CMK (cell line): ENCODE measurements around the gene GABRG3.

Experiments
- DNase-seq: peaks from one replicate; pipeline ENCODE4 v3.0.0-alpha.2; 2010; ENCODE audit warnings: low read depth

The GABRG3 gene

DNA sequence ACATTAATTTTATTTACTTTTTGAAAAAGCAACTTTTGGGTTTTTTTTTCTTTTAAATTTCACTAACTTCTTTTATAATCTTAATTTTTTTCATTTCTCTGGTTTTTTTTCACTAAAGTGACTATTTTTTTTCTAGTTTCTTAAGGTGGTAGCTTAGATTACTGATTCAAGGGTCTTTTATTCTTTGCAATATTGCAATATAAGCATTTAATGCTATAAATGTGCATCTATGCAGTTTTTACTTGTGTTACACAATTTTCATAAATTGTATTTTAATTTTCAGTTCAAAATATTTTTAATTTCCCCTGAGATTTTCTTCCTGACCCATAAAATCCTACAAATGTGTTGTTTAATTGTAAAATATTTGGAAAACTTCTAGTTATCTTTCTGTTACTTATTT lies 535.8 kb downstream of the GABRG3 start:
- DNase-seq: no peak

DNA sequence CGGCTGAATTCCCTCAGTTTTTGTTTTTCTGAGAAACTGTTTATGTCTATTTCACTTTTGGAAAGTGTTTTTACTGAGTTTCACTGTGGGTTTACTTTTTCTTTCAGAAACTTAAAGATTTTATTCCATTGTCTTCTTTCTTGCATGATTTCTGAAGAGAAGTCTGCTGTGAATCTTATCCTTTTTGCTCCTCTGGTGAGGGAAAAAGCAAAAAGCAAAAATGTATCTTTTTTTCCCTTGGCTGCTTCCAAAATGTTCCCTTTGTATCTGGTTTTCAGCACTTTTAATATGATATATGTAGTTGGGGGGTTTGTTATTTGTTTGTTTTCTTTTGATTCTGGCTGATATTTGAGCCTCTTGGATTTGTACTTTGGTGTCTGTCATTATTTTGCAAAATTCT lies 538.0 kb downstream of the GABRG3 start:
- no peak for DNase-seq

DNA sequence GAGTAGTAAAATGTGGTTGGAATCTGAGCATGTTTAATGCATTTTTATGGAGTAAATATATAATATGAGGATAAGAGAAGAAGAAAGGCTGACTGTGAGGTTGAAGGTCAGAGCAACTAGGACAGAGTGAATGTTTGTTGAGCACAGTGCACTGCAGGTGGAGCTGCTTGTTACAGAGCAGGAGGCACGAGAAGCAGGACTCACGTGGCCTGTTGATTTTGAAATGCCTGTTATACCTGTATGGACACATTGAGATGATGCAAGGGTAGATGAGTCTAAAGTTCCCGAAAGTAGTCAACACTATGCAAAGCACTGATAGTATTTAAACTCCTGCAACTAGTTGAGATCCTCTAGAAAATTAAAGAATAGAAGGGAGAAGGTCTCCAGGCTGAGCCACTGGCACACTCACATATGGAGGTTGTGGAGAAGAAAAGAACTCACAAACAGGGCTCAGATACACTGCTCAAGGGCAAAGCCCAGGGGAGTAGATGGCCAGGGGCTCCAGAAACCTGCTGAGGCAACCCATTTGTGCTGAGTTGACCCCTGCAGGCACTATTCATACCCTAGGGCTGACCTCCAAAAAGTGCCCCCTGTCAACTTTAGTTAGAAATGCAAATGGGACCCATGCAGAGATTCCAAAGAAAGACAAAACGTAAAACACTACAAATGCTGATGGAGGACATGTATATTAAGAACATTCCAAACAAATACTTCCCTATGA lies 541.5 kb downstream of the GABRG3 start:
- no peak for DNase-seq

DNA sequence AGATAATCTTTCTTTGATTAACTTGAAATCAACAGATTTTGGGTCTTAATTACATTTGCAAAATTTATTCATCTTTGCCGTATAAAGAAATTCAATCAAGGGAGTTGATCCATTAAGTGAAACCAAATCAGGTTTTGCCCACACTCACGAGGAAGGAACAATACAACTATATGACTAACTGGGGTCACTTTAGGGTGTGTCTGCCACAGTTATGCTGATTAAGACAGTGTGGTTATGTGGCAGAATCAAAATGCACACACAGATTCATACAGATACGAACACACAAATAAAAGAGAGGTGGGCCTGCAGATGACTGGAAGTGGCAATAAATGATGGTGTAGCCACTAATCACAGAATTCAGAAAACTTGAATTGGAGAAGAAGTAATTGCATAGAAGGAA lies 543.5 kb downstream of the GABRG3 start:
- DNase-seq: no peak

- DNase-seq: no peak
Measured at GRCh38 chr15:27527490-27528067, 556.6 kb downstream of the GABRG3 start.

GRCh38 chr15:27529399-27529798 lies 558.4 kb downstream of the GABRG3 start:
- DNase-seq: no peak

- no peak for DNase-seq
Measured at GRCh38 chr15:27530994-27531393, 560.0 kb downstream of the GABRG3 start.

GRCh38 chr15:27532358-27532757 lies 561.4 kb downstream of the GABRG3 start:
- no peak for DNase-seq

DNA sequence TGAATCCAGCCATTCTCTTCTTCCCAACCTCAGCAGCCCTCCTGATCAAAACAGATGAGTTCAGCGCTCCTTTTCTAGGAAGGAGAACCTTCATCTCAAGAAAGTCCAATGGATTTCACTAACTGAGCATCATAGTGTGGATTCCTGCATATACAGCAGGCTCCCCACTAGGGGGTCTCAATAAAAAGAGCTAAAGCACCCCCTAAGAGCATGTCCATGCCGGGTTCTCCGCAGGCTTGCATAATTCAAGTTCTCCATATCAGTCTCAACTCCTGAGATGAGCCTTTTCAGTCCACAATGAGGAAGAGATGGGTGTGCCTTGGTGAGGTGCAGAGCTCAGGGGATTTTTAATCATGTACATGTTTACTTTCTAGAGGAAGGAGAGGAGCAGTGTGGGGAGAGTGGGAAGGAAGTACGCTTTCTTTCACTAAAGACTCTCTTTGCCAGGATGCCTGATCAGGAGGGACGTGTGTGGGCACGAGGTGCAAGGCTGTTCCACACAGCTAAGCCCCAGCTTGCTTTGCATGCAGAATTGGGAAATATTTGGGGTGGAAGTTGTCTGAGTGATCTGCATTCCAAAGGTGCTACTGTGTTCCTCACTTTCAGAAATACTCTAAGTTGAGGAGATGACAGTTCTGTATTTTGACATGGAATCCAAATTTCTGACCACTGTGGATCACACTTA lies 564.6 kb downstream of the GABRG3 start:
- no peak for DNase-seq

DNA sequence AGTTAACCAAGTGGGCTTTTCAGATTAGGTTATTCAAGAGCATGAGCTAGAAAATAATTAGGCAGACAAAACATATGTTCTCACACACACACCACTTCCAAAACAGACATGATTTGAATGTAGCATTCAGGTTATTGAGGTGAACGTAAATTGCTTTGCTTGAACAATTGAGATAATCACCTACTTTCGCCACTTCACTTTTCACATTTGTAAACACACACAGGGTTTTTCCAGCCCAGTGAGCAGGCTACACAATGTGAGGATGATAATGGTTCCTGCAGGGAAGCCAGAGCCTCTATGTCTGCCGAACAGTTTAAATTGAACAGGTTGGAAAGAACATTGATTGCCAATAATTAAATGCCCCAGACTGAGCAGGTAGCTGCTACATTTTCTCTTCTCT lies 567.3 kb downstream of the GABRG3 start:
- no peak for DNase-seq

GRCh38 chr15:27541581-27541980 lies 570.6 kb downstream of the GABRG3 start:
- no peak for DNase-seq

GRCh38 chr15:27545494-27546255 lies 574.7 kb downstream of the GABRG3 start:
- no peak for DNase-seq

GRCh38 chr15:27549746-27550145 lies 578.8 kb downstream of the GABRG3 start:
- no peak for DNase-seq

- DNase-seq: no peak
Measured at GRCh38 chr15:27550635-27551034, 579.7 kb downstream of the GABRG3 start.

DNA sequence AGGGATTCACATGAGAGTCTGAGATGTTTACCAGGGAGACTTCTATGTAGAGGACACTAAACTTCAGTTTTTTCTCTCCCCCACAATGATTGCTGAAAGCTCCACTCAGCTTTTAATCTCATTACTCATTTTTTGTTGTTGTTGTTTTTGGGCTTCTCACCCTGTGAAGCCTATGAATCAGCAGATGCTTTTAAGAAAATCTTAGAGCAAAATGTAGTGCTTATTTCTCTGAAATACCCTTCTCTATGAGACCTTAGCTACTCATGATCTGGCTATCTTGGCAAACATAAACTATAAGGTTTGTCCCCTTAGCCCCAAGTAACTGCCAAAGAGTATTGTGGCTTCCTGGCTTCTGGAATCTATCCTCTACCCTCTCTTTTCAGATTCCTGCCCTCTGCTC lies 590.8 kb downstream of the GABRG3 start:
- no peak for DNase-seq

DNA sequence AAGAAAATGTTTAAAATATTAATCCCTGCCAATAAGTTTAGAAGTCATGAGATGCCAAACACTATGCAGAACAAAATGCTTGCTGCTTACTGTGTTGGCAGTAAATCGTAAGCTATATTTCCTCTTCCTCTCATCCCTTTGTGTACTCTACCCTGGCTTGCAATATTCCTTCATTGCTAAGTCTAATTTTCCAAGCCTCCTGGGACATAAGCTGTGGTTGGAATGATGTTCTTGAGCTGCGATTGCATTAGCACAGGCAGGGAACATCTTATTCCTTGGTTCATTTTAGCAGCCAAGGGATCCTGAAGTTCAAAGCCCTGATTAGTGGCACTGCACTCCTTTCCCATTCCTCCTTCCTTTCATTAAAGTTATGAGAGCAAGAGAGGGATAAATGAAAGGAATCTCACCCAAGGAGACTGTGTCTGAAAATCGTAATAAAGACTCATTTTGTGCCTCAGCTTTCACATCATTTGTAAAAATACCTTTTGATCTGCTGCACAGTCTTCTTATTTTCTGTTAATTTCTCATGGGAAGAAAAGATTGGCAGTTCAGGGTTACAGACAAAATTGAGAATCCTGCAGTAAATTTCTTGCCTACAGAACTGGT lies 592.9 kb downstream of the GABRG3 start:
- no peak for DNase-seq

DNA sequence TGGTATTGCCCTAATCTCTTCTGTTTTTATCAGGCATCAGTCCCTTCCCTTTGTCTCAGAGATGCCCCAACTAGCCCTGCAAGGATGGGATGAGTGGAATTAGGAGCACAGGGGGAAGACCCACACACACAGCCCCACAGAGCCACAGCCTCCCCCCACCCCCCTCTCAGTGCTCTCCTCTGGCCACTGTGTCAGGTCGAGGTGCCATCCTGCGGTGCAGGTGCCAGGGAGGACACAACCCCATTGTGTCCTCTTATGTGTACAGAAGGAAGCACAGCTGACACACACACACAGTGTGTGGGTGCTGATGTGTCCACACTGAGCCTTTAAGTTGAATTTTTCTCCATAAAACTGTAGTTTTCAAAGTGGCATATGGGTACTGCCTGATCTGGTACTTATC lies 593.7 kb downstream of the GABRG3 start:
- no peak for DNase-seq

GRCh38 chr15:27570746-27571145 lies 599.8 kb downstream of the GABRG3 start:
- no peak for DNase-seq

DNA sequence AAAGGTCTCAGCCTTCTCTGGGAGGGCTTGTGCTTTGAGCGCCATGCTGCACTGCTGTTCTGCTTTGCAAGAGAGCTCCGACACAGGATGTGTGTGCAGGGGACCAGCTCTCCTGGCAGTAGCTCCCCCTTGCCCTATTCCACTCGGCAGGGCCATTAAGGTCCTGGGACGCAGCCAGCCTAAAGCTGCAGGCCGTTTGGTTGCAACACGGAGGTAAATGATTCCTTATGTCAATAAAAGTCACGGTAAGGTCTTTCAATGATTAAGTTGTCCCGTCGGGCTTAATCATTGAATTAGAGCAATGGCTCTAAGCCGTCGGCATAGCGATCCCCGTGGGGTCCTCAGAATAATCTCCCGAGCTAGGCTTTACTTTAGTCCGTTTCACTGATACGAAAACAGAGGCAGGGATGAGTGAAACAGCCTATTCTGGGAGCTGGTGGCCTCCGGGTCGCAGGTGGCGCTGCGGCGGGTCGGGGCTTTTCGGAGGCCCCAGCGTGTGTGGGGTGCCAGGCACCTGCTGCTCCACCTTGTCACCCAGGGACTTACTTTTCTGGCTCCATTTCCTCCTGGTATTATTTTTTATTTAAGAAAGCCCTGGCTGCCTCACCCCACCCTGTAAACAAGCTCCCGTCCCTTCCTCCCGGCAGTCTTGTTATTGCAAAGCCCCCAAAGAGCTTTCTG lies 603.0 kb downstream of the GABRG3 start:
- no peak for DNase-seq

DNA sequence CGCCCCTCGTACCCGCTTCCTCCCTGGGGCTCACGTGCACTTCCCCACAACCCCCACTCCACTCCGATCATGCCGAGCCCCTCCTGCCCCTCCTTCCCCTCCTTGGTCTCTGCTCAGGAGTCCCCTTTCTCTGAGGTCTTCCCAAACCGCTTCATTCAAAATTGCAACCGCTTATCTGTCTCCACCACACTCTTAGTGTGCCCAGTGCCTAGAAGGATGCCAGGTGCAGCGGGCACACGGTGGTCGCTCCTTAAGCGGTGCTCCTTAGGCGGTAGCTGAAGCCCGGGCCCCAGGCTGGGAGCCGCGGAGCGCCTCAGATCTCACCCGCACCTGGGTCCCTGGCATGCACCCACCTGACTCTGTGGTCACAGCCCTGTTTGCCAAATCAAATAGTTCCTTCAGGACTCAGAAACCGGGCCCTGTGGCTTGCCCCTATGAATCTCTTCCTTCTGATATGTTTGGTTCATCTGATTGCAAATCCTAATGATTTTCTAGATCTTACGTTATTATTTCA lies 603.6 kb downstream of the GABRG3 start:
- no peak for DNase-seq

- no peak for DNase-seq
Measured at GRCh38 chr15:27575521-27575920, 604.5 kb downstream of the GABRG3 start.

GRCh38 chr15:27576576-27576975 lies 605.6 kb downstream of the GABRG3 start:
- no peak for DNase-seq
